K562 (cell line): Measurements from ENCODE around the gene KBTBD13. TPM values are rescaled to one million over a fixed set of nuclear protein-coding genes. Genes with fewer than 3 reads are reported as not detected.

Experiments used
- ARID2 ChIP-seq: fragments of 450-650 bp; IDR thresholded peaks from 2 replicates; pipeline ENCODE4 v1.6.1; 2017; ENCODE audit warnings: antibody characterized with exemption, mild to moderate bottlenecking
- ARID3A ChIP-seq: IDR thresholded peaks from 2 replicates; pipeline ENCODE4 v1.6.1; 2012; ENCODE audit warnings: low read depth, low read length, improper control_type of control experiment, borderline replicate concordance
- BCL6 ChIP-seq: fragments of 250-450 bp; sonication (Bioruptor Pico); IDR thresholded peaks from 2 replicates; pipeline ENCODE4 v1.4.0; 2020
- NCOA4 ChIP-seq: fragments of 450-650 bp; IDR thresholded peaks from 2 replicates; pipeline ENCODE4 v1.6.1; 2018; ENCODE audit warnings: mild to moderate bottlenecking; ENCODE audit not compliant: partially characterized antibody
- PRDM10 ChIP-seq: fragments of 450-650 bp; IDR thresholded peaks from 2 replicates; pipeline ENCODE4 v1.6.1; 2018; ENCODE audit not compliant: partially characterized antibody
- PREB ChIP-seq: sonication (generic); formaldehyde crosslinking; IDR thresholded peaks from 2 replicates; pipeline ENCODE4 v1.8.1; 2023; ENCODE audit warnings: mild to moderate bottlenecking, missing genetic modification reagents
- RBM22 ChIP-seq: fragments of 200-400 bp; formaldehyde crosslinking; IDR thresholded peaks from 2 replicates; pipeline ENCODE4 v1.6.1; 2018; ENCODE audit warnings: low read length, low read depth; ENCODE audit not compliant: poor library complexity, severe bottlenecking
- SP2 ChIP-seq: IDR thresholded peaks from 2 replicates; pipeline ENCODE4 v1.6.1; 2011; ENCODE audit warnings: mild to moderate bottlenecking, low read depth, low read length, moderate library complexity; ENCODE audit not compliant: poor library complexity, severe bottlenecking; ENCODE audit errors: extremely low read depth
- THRB ChIP-seq: fragments of 450-650 bp; formaldehyde crosslinking; conservative IDR thresholded peaks from 2 replicates; pipeline ENCODE4 v1.4.0; 2022; ENCODE audit warnings: mild to moderate bottlenecking, missing genetic modification characterization
- ZBTB33 ChIP-seq: sonication (generic); formaldehyde crosslinking; IDR thresholded peaks from 2 replicates; pipeline ENCODE4 v1.8.1; 2023; ENCODE audit warnings: mild to moderate bottlenecking, missing genetic modification reagents
- ZBTB5 ChIP-seq: fragments of 450-650 bp; IDR thresholded peaks from 2 replicates; pipeline ENCODE4 v1.6.1; 2017; ENCODE audit warnings: antibody characterized with exemption
- ZNF263 ChIP-seq: sonication (generic); formaldehyde crosslinking; IDR thresholded peaks from 2 replicates; pipeline ENCODE4 v1.8.0; 2022; ENCODE audit warnings: mild to moderate bottlenecking, missing genetic modification reagents, borderline replicate concordance
- ZNF274 ChIP-seq: IDR thresholded peaks from 2 replicates; pipeline ENCODE4 v1.6.1; 2011; ENCODE audit warnings: low read depth, mild to moderate bottlenecking, low read length, moderate library complexity, borderline replicate concordance
- ZNF75A ChIP-seq: fragments of 450-650 bp; formaldehyde crosslinking; IDR thresholded peaks from 2 replicates; pipeline ENCODE4 v1.4.0; 2020; ENCODE audit warnings: mild to moderate bottlenecking
- polyA plus RNA-seq, 8 experiments: library from polyadenylated mRNA; depleted of rRNA in 4 of 8; stranded (reverse) in 5 of 8; unstranded in 3 of 8; fragments of >200 nt; fragmentation: Nextera tagmentation in 2 of 8; fragmentation: Illumina TruSeq in 1 of 8; extraction: Ambion mirVana in 2 of 8; extraction: Trizol in 1 of 8; gene quantifications; 2 replicates each; pipeline versions ENCODE4 v1.2.1 to v1.2.3, GENCODE V29; 2011 to 2014; ENCODE audit warnings: inconsistent platforms in 1 of 8, missing spikeins in 1 of 8
- total RNA-seq, 7 experiments: library from RNA; depleted of rRNA in 6 of 7; stranded (reverse); fragments of >200 nt in 6 of 7; fragmentation: Illumina TruSeq in 2 of 7; extraction: Trizol in 2 of 7; gene quantifications; 2 replicates each; pipeline versions ENCODE4 v1.2.1 to v1.2.3, GENCODE V29; 2011 to 2021; ENCODE audit warnings: low replicate concordance in 1 of 7

KBTBD13 gene
- total and polyA plus RNA-seq, 9 of the 15 experiments (the other 6 are each of a cell fraction or from before 2014, with no cell fraction given), result 0.07 to 0.13 (median 0.10) TPM; not detected in 3

GRCh38 chr15:65110676-65111292 lies 34.2 kb downstream of the KBTBD13 start (continued):
- TF ChIP-seq THRB (no peak), ZNF75A (CRISPR knock-in tag) (no peak), PREB (CRISPR knock-in tag) (no peak), ZBTB33 (CRISPR knock-in tag) (no peak), ARID3A (no peak), BCL6 (CRISPR knock-in tag) (no peak), RBM22 (no peak), ARID2 (no peak), NCOA4 (no peak), ZNF274 (no peak), ZBTB5 (no peak), ZNF263 (CRISPR knock-in tag) (no peak), PRDM10 (no peak), SP2 (no peak)
